HCT116 (cell line): Measurements from ENCODE around the gene OTUB2.

Experiments
- CEBPB ChIP-seq: IDR thresholded peaks from 2 replicates; pipeline ENCODE4 v1.6.1; 2012; ENCODE audit warnings: low read depth
- CTCF ChIP-seq, 3 experiments: fragments of 200-600 bp in 1 of 3; sonication (generic) in 1 of 3; IDR thresholded peaks in 2 of 3; conservative IDR thresholded peaks in 1 of 3; 2 replicates each; pipeline ENCODE4 v1.5.1; 2012 to 2017; ENCODE audit warnings: low read depth in 2 of 3, low read length in 2 of 3, antibody characterized with exemption in 1 of 3, borderline replicate concordance in 1 of 3, control low read depth in 1 of 3, mild to moderate bottlenecking in 1 of 3, mixed read lengths in 1 of 3, mixed run types in 1 of 3, moderate library complexity in 1 of 3; ENCODE audit not compliant: insufficient read depth in 1 of 3
- POLR2A ChIP-seq: IDR thresholded peaks from 2 replicates; pipeline ENCODE4 v1.7.0; 2011; ENCODE audit warnings: borderline replicate concordance; ENCODE audit not compliant: insufficient read depth, insufficient read length; ENCODE audit errors: extremely low read depth
- ZNF274 ChIP-seq: fragments of 200-500 bp; sonication (Bioruptor generic); IDR thresholded peaks from 2 replicates; pipeline ENCODE4 v1.6.1; 2014; ENCODE audit warnings: mild to moderate bottlenecking, low read depth, low read length, inconsistent platforms

GRCh38 chr14:94049625-94050023, 23.5 kb downstream of the OTUB2 start:
- no peak for TF ChIP-seq POLR2A
- no peak for TF ChIP-seq CTCF (IDR thresholded peaks at IDR 0.05 in 2 of 3, conservative IDR thresholded peaks at IDR 0.05 in 1 of 3; ENCODE audit: borderline replicate concordance in 1 of 3, insufficient read depth in 1 of 3, low read depth in 2 of 3, low read length in 2 of 3)
- no peak for TF ChIP-seq CEBPB
- no peak for TF ChIP-seq ZNF274
